NT2/D1 (cell line): ENCODE measurements around the gene LTBP4.

ENCODE experiments used
- SUZ12 ChIP-seq: IDR thresholded peaks from 2 replicates; pipeline ENCODE4 v1.6.1; 2011; ENCODE audit not compliant: insufficient read length, insufficient read depth; ENCODE audit errors: extremely low read depth
- YY1 ChIP-seq: IDR thresholded peaks from 2 replicates; pipeline ENCODE4 v1.6.1; 2011; ENCODE audit not compliant: insufficient read length, insufficient read depth
- ZNF274 ChIP-seq: IDR thresholded peaks from 2 replicates; pipeline ENCODE4 v1.6.1; 2011; ENCODE audit warnings: mild to moderate bottlenecking, low read depth, low read length

- TF ChIP-seq YY1 (no peak), ZNF274 (no peak), SUZ12 (no peak)
These were observed 9.0 kb upstream of the LTBP4 start for GRCh38 chr19:40592170-40592569.
